OCI-LY7 (cell line): ENCODE data around the gene SOX8.

Experiments
- CTCF ChIP-seq: fragments of 200-600 bp; sonication (generic); conservative IDR thresholded peaks from 2 replicates; pipeline ENCODE4 v1.5.1; 2014; ENCODE audit warnings: mild to moderate bottlenecking, antibody characterized with exemption, low read length, moderate library complexity, mixed read lengths
- EZH2phosphoT487 ChIP-seq: fragments of 200-600 bp; sonication (generic); IDR thresholded peaks from 2 replicates; pipeline ENCODE4 v1.6.1; 2018; ENCODE audit warnings: low read depth, borderline replicate concordance, mild to moderate bottlenecking, mixed run types, antibody characterized with exemption, low read length, moderate library complexity, mixed read lengths

GRCh38 chr16:933581-933980, 48.0 kb upstream of the SOX8 start:
- no peak for TF ChIP-seq CTCF
- TF ChIP-seq EZH2phosphoT487: no peak
